GM20000 (cell line): ENCODE data around the gene CAPZA3.

Source experiments
- DNase-seq: peaks from one replicate; pipeline ENCODE4 v3.0.0; 2012; ENCODE audit warnings: low spot score
- TF ChIP-seq, protein P1 (sequence below): IDR thresholded peaks from 2 replicates; pipeline ENCODE4 v1.5.1; 2012; ENCODE audit warnings: mild to moderate bottlenecking, control low read depth; ENCODE audit errors: extremely low read depth, missing control alignments

CAPZA3 gene

DNA sequence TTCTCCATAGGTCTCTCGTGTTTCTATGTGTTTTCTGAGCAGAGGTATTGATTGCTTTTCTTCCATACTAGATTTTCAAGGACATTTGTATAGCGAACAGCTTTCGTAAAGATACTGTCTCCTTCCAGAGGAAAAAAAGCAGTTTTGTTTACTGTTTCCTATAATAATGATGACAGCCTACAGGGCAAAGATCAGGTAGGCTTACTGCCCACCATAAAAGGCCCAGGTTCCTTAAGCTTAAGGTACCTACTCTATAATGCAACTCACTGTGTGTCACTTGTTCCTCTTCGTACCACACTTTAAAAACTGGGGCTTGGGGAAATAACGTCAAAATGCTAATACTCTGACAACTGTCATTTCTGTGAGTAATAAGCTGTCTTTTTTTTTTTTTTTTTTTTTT is 6.8 kb upstream of the CAPZA3 start:
- DNase-seq, result no peak
- TF ChIP-seq, protein P1, sequence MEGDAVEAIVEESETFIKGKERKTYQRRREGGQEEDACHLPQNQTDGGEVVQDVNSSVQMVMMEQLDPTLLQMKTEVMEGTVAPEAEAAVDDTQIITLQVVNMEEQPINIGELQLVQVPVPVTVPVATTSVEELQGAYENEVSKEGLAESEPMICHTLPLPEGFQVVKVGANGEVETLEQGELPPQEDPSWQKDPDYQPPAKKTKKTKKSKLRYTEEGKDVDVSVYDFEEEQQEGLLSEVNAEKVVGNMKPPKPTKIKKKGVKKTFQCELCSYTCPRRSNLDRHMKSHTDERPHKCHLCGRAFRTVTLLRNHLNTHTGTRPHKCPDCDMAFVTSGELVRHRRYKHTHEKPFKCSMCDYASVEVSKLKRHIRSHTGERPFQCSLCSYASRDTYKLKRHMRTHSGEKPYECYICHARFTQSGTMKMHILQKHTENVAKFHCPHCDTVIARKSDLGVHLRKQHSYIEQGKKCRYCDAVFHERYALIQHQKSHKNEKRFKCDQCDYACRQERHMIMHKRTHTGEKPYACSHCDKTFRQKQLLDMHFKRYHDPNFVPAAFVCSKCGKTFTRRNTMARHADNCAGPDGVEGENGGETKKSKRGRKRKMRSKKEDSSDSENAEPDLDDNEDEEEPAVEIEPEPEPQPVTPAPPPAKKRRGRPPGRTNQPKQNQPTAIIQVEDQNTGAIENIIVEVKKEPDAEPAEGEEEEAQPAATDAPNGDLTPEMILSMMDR, result no peak

DNA sequence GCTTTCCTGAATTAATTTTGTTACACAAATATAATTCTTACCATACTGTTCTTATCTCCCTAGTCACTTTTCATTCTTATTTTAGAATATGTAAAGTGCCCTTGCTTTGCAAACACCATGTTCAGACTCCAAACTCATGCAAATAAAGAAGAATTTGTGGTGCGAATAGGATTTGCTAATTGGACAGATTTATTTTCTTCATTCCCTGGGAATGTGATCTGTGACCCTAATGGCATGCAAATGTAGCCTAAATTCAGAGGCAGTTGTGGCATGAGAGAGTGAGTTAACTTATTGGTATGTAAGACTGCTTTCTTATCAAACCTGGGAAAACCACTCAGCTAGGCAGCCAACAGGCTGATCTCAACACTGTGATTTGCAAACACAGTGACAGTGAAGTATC is 10.0 kb downstream of the CAPZA3 start:
- TF ChIP-seq, protein P1, result no peak
- no peak for DNase-seq

DNA sequence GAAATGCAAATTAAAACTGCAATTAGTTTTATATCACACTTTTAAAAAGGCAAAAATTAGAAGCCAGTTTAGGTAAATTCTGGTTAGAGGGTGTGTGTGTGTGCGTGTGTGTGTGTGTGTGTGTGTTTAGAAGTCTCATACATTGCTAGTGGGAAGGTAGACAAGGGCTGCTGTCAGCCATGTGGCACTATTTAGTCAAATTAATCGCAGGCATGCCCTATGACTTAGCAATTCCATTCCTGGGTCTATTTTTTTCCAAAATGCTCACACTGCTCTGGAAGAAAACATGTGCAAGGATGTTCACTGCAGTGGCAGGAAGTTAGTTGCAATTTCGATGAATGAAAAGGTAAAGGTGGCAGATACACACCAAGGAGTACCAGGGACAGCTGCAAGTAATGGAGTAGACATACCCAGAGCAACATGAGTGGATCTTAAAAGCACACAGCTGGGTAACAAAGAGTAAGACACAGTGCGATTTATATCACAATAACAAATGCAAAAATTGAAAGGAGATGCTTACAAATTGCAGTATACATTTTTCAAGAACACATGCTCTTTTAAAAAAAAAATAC is 11.6 kb downstream of the CAPZA3 start:
- TF ChIP-seq, protein P1, result no peak
- DNase-seq, result no peak

DNA sequence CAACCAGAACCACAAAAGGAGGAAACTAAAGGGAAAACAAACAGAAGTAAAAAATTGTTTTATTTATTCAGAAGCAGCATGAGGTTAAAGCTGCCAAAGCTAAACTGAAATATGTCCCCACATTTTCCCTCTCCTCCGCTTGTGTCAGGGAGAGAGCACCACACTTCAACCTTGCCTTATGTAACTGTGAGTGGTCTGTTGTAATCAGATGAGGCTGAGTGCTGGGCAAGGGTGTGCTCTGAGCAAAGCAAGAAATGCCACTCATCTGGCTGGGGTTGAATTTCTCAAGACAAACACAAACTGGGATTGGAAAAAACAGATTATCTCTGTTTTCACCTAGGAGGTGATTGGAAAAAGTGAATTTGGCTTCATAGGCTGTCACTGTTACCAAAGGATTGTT is 12.2 kb downstream of the CAPZA3 start:
- DNase-seq, result no peak
- TF ChIP-seq, protein P1, result no peak

DNA sequence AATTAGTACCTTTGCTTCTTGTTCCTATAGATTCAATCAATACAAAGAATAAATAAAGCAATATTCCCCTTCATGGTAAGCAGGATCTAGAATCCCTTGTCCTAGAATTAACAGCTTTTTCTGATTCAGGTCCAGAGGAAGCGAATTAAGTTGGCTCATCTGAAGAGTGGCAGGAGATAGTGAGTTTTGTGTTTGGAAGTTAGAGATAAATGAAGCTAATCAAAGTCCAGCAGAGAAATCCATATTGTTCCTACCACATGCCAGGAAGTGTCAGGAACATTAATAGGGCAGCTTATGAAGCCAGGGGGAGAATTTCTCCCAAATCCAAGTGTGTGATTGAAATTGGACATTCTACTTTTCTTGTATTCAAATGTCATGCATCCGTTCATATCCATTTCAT is 13.9 kb downstream of the CAPZA3 start:
- no peak for DNase-seq
- TF ChIP-seq, protein P1, result no peak

DNA sequence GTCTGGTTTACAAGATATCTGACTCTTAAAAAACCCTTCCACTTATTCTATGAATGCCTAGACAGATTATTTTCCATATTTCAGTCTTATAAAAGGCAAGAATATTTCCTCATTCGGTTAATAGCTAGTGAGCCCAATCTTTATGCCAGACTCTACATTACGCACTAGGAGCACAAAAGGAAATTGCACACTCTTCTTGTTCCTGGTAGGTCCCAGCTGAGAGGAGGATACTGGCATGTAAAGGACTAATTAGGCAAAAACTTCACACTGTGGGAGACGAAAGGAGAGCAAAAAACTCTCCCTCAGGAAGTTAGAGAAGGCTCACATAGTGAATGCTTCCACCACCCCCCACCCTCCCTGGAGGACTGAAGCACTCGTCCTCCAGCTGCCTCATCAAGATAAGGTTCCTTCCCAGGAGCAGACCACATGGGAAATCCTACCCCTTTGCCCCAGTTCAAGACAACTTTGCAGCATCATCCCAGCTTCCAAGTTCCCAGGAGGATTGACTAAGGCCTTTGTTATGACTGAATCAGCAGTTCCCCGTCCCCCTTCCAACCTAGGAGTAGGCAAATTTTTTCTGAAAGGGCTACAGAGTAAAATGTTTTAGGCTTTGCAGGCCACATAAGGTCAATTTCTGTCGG is 14.5 kb downstream of the CAPZA3 start:
- TF ChIP-seq, protein P1, result no peak
- no peak for DNase-seq

DNA sequence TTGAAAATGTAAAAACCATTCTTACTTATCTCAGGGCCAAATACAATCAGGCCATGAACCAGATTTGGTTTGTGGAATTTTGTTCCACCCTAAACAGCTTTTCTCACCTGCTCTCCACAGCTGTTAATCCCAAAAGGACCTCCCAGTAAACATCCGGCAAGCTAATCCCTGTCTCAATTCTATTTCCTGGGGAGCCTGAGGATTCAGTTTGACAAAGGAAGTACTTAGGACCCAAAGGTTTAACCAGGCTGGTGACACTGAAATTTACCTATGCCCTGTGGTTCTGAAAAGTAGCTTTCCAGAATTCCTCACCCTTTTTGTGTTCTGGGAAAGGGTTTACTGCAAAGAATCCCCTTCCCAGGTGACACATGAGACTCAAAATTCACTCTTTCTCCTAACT is 15.0 kb downstream of the CAPZA3 start:
- TF ChIP-seq, protein P1, result no peak
- no peak for DNase-seq
